Stimulated activated CD8-positive, alpha-beta memory T cell treated with anti-CD3 and anti-CD28 coated beads, Interleukin-2, amount 100 ng/mL, for 48 hours (primary cell): ENCODE results near the gene PPFIA1.
"Not testable (repeated sequence)": the region's sequence is repeated elsewhere in the genome, so short reads cannot be mapped to it uniquely, and the experiment has no call there.

ENCODE experiments used
- DNase-seq, 2 donors: peaks; one replicate each; pipeline ENCODE4 v3.0.0-alpha.2; 2020; ENCODE audit warnings: low read depth in 2 of 2

PPFIA1 gene

DNA sequence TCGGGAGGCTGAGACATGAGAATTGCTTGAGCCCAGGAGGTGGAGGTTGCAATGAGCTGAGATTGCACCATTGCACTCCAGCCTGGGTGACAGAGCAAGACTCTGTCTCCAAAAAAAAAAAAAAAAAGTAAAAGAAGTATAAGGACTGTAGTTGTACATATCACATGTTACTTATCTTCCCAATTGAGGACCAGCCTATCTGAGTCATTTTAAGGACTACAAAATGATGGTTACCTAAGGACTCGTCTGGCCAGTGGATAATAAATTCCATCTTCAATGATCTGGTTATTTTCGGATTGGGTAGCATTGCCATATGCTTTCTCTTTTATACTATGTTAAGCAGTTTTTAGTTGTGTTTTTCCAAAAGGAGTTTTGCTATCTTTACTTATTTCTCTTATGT lies 55.3 kb downstream of the PPFIA1 start:
- DNase-seq, result no peak

DNA sequence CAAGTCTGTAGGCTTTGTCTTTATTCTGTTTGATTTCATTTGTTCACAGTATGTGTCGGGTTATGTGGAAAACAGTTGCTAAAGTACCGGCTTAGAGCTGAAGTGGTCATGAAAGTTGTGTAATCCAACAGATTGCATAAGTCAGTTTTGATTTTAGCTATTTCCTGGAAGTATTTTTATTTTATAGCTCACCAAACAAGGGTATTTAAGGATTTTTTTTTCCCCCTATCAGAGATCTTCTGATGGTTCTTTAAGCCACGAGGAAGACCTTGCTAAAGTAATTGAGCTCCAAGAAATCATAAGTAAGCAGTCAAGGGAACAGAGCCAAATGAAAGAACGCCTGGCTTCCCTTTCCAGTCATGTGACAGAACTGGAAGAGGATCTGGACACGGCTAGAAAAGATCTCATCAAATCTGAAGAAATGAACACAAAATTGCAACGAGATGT lies 55.9 kb downstream of the PPFIA1 start:
- no peak for DNase-seq

DNA sequence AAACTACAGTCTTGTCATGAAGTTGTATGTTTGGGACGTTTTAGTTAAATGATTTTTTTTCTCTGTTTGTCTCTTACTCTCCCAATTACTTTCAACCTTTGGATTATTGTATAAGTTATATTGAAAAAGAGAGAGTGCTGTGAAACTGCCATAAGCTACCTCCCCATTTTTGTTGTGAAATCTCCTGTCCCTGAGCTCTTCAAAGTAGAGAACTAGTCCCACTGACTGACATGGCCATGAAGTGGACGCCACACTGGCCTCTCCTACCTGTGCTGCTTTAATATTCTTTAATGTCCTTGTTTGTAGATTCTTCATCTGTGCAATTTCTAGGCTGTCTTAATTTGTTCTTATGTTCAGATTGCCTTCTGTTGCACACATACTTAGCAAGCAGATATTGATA lies 56.3 kb downstream of the PPFIA1 start:
- DNase-seq, result no peak

DNA sequence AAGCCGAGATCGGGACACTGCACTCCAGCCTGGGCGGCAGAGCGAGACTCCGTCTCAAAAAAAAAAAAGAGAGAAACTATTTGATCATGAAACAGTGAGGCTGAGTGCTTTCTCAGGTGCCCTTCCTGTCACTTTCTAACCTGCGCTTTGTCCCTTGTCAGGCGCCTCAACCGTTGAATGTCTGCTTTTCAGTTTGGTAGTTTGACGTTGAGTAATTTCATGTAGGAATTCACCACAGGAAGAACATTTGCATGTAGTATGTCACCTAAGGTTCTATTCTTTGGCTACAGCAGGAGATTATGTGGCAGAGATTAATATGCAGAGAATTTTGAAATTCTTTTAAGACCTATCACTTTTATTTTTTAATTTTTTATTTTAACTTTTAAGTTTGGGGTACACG lies 57.2 kb downstream of the PPFIA1 start:
- no peak for DNase-seq

DNA sequence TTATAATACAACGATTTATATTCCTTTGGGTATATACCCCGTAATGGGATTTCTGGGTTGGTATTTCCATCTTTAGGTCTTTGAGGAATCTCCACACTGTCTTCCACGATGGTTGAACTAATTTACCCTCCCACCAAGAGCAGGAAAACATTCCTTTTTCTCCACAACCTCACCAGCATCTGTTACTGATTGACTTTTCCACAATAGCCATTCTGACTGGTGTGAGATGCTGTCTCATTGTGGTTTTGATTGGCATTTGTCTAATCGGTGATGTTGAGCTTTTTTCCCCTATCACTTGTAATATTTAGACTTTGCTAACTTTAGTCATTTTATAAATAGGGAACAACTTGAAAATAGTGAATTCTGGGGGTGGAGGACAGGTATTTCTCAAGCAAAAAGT lies 58.1 kb downstream of the PPFIA1 start:
- no peak for DNase-seq

DNA sequence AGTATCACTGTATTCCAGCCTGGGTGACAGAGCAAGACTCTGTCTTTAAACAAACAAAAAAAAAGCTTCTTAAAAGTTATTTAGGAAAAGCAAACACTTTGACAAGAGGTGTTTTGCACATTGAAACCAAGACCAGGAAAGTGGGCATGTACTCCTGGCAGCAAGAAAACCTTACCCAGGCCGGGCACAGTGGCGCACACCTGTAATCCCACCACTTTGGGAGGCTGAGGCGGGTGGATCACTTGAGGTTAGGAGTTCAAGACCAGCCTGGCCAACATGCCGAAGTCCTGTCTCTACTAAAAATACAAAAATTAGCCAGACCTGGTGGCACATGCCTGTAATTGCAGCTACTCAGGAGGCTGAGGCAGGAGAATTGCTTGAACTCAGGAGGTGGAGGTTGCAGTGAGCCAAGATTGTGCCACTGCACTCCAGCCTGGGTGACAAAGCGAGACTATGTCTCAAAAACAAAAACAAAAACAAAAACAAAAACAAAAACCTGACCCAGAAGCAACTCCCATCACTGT lies 60.9 kb downstream of the PPFIA1 start:
- not testable (repeated sequence) for DNase-seq

DNA sequence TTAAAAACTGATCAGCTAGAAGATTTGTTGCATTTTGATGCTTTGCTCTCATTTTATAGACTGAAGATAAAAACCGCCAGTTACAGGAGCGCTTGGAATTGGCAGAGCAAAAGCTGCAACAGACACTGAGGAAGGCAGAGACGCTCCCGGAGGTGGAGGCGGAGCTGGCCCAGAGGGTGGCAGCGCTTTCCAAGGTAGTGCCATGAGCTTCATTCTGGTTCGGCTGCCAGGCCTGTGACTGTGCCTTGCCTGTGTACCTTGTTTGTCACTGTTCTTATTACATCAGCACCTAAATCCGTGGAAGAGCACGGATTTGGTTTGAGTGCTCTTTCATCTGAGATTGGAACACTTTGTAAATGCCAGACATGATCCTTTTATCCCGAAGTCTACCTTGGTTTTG lies 61.4 kb downstream of the PPFIA1 start:
- DNase-seq, result no peak

DNA sequence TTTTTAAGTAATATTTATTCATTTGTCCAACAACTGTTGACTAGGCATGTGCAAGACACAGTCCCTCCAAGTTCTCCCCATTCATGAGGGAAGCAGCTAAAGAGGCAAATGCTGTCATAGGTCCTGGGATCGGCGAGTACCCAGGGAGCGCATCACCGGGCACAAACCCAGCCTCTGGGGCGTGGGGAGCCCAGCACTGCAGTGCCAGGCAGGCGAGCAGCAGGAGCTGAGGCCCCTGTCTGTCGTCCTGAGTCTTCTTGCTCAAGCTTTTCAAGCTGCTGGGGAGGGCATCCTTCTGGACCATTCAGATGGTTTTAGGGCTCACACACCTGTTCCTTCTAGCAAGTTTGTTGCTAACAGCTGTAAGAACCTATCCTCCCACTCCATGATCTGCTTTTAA lies 62.1 kb downstream of the PPFIA1 start:
- DNase-seq, result no peak

DNA sequence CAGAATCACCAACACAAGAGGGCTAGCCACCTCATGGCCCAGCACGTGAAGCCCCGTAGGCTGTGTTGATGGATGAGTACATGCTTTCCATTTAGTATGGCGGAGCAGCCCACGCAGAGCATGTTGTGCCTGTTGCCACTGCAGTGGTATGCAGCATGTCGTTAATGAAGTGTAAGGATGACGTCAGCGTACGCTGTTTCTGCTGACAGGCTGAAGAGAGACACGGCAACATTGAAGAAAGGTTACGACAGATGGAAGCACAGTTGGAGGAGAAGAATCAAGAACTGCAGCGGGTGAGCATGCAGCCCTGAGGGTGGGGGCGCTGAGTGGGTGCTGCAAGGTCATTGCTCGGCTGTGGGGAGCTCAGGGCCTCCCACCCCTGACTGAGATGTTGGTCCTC lies 62.8 kb downstream of the PPFIA1 start:
- DNase-seq, result no peak

DNA sequence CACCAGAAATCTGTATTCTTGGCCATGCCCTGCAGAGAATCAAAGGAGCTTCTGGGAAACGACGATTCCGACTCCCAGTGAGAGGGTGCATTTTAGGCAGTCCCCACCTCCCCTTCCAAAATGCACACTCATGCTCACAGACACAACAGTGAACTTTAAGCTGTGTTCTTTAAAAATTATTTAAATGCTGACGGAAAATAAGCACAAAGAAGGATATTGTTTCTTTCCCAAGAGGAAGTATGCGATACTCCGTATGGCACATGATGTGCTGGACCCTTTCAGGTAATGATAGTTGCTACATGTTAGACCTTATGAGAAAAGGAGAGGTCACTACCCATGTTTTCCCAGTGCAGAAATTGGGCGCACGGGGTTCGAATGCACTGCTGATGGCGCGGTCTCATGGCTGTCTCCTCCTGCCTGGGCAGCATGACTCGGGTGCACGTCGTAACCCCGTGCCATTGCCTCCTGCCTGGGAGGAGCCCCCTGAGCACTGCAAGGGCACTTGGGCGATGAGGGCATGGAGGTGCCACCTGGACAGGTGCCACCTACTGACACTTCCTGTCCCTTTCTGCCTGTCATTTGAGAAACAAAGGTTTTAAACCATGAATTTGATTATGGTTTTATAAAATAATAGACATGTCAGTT lies 64.0 kb downstream of the PPFIA1 start:
- DNase-seq, result no peak

DNA sequence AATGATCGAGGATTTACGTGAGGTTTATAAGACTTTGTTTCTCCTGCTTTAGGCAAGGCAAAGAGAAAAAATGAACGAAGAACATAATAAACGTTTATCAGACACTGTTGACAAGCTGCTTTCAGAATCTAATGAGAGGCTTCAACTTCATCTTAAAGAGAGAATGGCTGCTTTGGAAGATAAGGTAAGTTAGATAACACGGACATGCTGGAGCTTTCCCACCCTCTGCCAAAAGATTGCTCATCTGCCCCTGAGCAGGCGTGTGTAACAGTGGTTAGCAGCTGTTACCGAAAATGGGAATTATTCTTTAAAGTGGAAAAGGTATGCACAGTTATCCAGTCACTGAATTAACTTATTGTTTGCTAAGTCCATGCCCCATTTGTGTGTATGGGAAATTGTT lies 65.0 kb downstream of the PPFIA1 start:
- no peak for DNase-seq

DNA sequence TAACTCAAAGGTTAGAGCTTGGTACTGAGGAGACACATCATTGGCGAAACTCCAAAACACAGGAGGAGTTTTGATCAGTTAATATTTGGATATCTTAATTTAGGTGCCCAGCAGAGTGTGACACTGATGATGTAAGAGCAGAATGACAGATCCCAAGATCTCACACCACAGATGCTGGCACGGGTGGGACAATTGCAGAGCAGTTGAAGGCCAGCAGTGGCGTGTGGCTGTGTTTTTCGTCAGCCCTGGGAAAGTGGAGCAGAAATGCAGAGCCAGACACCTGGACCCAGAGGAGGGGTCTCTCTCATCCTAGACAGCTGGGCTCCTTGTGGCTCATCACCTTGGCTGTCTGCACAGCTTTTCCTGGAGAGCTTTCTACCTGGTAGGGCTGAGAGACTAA lies 68.1 kb downstream of the PPFIA1 start:
- DNase-seq, result no peak

DNA sequence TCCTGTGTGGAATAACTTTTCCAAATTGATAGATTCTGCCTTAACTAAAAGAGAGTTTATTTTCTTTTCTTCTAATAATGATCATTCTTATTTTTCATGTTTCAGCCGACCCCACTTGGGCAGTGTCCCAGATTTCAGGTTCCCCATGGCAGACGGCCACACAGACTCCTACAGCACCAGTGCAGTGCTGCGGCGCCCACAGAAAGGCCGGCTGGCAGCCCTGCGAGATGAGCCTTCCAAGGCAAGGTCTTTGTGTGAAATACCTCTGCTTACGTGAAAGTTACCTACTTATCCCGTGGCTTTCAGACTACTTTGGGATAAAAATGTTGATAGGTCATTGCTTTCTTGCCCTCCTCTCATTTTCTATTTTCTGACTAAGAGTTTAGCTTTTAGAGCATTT lies 68.6 kb downstream of the PPFIA1 start:
- no peak for DNase-seq

DNA sequence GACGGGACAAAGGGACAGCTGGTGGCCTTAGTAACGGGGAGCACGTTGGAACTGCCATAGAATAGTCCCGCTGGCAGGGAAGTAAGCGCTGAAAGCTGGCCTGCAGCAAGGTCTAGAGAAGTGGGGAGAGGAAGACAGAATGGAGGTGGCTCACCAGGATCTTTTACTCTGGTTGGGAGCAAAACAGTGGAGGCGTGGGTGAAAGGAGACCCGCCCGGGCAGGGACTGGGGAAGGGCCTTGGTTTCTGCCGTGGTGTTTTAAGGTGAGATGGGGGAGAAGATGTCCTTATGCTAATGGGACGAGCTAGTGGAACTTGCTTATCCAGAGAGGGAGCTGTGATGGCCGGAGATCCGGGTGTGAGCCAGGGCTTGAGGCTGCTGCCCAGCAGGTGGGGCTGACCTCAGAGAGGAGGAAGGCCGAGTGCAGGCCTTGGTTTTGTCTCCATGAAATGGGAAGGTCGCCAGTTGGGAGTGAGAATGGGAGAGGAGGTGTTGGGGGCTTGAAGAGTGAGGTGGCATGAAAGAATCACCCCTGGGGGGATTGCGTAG lies 71.5 kb downstream of the PPFIA1 start:
- DNase-seq, result no peak

DNA sequence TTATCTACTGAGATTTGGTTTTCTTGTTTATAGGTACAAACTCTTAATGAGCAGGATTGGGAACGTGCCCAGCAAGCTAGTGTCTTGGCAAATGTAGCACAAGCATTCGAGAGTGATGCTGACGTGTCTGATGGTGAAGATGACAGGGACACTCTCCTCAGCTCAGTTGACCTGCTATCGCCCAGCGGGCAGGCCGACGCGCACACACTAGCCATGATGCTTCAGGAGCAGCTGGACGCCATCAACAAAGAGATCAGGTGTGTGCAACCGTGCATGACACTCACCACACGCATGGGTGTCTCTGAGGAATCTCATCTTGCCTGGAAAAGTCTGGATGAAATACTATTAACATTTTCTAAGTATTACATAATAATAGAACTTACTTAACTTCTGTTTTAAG lies 73.1 kb downstream of the PPFIA1 start:
- no peak for DNase-seq

DNA sequence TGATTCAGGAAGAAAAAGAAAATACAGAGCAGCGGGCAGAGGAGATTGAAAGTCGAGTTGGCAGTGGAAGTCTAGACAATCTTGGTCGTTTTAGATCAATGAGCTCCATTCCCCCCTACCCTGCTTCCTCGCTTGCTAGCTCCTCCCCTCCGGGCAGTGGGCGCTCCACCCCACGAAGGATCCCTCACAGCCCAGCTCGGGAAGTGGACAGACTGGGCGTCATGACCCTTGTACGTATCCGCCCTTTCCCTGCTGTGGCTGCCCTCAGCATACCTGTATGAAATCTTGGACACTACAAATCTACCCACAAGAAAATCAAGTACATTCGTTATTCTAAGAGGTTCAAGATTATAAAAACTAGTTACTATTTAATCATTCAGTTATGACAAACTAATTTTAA lies 77.7 kb downstream of the PPFIA1 start:
- no peak for DNase-seq

DNA sequence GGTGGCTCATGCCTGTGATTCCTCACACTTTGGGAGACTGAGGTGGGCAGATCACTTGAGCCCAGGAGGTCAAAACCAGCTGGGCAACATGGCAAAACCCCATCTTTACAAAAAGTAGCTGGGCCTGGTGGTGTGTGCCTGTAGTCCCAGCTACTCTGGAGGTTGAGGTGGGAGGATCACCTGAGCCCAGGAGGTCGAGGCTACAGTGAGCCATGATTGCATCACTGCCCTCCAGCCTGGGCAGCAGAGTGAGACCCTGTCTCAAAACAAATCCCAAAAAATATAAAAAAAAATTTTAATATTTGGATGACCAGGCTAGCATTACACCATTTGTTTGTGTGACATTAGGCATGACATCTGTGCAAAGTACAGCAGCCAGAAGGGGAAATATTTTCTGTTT lies 78.1 kb downstream of the PPFIA1 start:
- DNase-seq, result no peak

DNA sequence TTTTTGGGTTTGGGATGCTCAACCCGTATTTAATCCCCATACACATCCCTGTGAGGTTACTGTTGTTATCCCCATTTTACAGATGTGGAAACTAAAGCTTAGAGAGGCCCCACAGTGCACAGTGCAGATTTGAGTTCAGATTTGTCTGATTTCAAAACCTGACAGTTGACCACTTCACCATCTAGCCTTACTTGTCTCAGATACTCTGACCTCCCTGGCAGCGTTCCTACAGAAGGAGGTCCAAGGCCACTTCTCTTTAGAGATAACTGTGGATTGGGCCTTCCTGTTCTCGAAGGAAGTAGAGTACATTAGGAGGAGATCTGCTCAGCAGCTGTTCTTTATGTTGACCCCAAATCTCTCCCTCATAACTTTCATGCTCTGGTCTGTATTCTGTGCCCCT lies 81.2 kb downstream of the PPFIA1 start:
- no peak for DNase-seq

DNA sequence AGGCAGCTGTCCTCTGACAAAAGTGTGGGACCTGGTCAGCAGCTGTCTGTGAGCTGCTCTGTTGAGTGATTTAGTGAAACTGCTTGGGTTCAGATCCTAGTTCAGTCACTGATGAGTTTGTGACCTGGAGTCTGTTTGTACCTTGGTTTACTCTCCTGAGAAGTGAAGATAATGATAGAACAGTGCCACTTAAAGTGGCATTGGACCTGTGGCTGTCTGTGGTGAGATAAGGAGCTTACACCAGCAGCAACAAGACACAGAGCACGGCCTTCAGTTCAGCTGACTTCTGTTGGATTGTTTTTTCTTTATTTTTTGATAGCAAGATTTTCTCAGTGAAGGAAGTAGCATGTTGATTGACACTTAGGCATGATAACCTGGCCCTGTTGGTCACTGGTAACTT lies 81.6 kb downstream of the PPFIA1 start:
- no peak for DNase-seq

DNA sequence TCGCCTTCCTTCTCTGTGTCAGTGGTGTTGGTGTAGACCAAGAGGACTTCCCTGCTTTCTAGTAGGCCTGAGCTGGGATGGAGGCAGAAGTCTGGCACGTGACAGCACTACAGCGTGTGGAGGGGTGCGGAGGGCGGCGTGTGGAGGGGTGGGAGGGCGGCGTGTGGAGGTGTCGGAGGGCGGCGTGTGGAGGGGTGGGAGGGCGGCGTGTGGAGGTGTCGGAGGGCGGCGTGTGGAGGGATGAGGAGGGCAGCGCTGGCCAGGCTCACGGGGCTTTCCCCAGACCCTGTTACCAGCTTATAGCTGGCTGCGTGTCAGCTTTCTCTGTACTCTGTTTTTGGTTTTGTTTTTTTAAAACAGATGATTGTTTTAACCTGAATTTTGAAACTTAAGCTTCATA lies 82.1 kb downstream of the PPFIA1 start:
- DNase-seq, result no peak

DNA sequence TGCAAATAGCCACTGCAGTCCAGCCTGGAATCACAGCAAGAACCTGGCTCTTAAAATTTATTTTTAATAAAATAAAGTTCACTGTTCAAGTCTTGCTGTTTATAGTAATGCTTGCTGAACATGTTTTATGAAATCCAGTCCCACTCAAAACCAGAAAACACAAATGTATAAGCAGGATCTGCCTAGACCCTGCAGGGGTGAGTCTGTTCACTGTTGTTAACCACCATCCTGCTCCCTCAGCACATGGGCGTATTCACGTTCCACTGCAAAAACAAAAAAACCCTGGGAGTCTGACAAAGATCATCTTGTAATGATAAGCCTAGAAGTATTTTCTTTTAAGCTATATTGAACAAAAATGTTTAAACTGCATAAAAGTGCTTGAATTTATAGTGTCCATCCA lies 82.8 kb downstream of the PPFIA1 start:
- no peak for DNase-seq

DNA sequence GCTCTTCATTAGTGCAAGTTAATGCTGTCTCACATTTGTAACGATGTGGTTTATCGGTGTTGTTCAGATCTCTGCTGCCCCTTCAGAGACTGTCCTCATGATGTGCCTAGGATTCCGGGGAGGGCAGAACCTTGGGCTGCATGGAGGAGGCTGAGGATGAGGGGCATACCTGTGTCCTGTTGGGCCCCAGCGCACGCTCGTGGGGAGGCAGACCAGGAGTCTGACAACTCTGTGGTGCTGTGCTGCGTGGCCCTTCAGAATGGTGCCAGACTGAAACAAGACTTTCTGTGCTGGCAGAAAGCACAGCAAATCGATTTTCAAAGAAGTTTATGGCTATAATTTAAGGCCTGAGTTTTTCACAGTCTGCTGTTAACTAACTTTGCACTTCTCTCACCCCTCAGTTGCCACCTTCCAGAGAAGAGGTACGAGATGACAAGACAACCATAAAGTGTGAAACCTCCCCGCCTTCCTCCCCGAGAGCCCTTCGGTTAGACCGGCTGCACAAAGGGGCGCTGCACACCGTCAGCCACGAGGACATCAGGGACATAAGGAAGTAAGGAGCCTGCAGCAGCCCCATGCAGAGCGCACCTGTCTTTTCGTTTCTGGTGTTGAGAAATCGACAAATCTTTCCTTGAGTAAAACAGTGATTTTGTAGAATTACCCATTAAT lies 83.5 kb downstream of the PPFIA1 start:
- DNase-seq, result no peak

DNA sequence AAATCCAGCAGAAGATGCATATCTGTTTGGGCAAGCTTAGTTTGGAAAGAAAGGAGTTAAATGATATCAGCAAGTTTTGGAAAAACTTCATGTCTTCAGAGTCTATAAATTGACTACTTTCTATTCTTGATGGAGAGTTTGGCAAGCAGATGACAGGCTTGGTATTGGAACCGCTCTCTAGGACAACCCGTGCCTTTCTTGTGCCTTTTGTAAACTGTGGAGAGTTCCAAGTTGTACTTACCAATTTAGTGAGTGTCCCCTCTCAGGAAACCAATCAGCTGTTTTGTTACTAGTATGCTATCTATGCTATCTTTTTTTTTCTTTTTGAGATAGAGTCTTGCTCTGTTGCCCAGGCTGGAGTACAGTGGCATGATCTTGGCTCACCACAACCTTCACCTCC lies 84.1 kb downstream of the PPFIA1 start:
- no peak for DNase-seq
